ENCODE data around the gene SLC9A3. TPM values are rescaled to one million over a fixed set of nuclear protein-coding genes. Genes with fewer than 3 reads are reported as not detected.

Gene SLC9A3
- total and polyA plus RNA-seq, 4 donors, result 2.3 to 7.2 (median 4.3) TPM

- peaks cover 66% of the 10 kb centered on the region for H3K4me1 ChIP-seq (ENCODE audit: control insufficient read depth, insufficient read depth, low read length)
- H3K9me3 ChIP-seq (ENCODE audit: control insufficient read depth, insufficient read depth, low read length), result no peaks in the 10 kb centered on the region
- no peak for DNase-seq (ENCODE audit: low read depth in 4 of 6, low spot score in 6 of 6)
- H3K36me3 ChIP-seq (ENCODE audit: control insufficient read depth, insufficient read depth, low read length), result no peaks in the 10 kb centered on the region
- peak overlapping the region; percentile 93 for H3K27ac ChIP-seq (ENCODE audit: low read depth, low read length)
- no peak overlapping the region for H3K4me3 ChIP-seq (ENCODE audit: low read depth, low read length)
- WGBS (ENCODE audit: insufficient coverage), result 83% methylated on average over 36 of the region's 36 CpGs
- H3K27me3 ChIP-seq (ENCODE audit: control insufficient read depth, insufficient read depth, low read length), result peaks cover 35% of the 10 kb centered on the region
Measured at GRCh38 chr5:533955-534742, 9.9 kb upstream of the SLC9A3 start.

GRCh38 chr5:533243-533954 is 9.2 kb upstream of the SLC9A3 start:
- Histone ChIP-seq H3K27me3 (ENCODE audit: control insufficient read depth, insufficient read depth, low read length) (peaks cover 39% of the 10 kb centered on the region), H3K4me1 (ENCODE audit: control insufficient read depth, insufficient read depth, low read length) (peaks cover 65% of the 10 kb centered on the region), H3K36me3 (ENCODE audit: control insufficient read depth, insufficient read depth, low read length) (no peaks in the 10 kb centered on the region), H3K27ac (ENCODE audit: low read depth, low read length) (peak overlapping the region; percentile 93), H3K9me3 (ENCODE audit: control insufficient read depth, insufficient read depth, low read length) (no peaks in the 10 kb centered on the region), H3K4me3 (ENCODE audit: low read depth, low read length) (no peak overlapping the region)
- 67% methylated on average over 18 of the region's 24 CpGs for WGBS (ENCODE audit: insufficient coverage)
- no peak for DNase-seq (ENCODE audit: low read depth in 4 of 6, low spot score in 6 of 6)

GRCh38 chr5:532521-533242 is 8.4 kb upstream of the SLC9A3 start:
- DNase-seq (ENCODE audit: low read depth in 4 of 6, low spot score in 6 of 6), result peak in 1 of 6 donors; percentile 49
- H3K4me1 ChIP-seq (ENCODE audit: control insufficient read depth, insufficient read depth, low read length), result peaks cover 65% of the 10 kb centered on the region
- H3K27me3 ChIP-seq (ENCODE audit: control insufficient read depth, insufficient read depth, low read length), result peaks cover 43% of the 10 kb centered on the region
- peak overlapping the region; percentile 93 for H3K27ac ChIP-seq (ENCODE audit: low read depth, low read length)
- WGBS (ENCODE audit: insufficient coverage), result 42% methylated on average over 25 of the region's 25 CpGs
- H3K9me3 ChIP-seq (ENCODE audit: control insufficient read depth, insufficient read depth, low read length), result no peaks in the 10 kb centered on the region
- H3K4me3 ChIP-seq (ENCODE audit: low read depth, low read length), result no peak overlapping the region
- no peaks in the 10 kb centered on the region for H3K36me3 ChIP-seq (ENCODE audit: control insufficient read depth, insufficient read depth, low read length)

- peaks cover 52% of the 10 kb centered on the region for H3K27me3 ChIP-seq (ENCODE audit: control insufficient read depth, insufficient read depth, low read length)
Measured at GRCh38 chr5:531749-532315, 7.6 kb upstream of the SLC9A3 start.

GRCh38 chr5:531101-531748 is 7.0 kb upstream of the SLC9A3 start:
- Histone ChIP-seq H3K27ac (ENCODE audit: low read depth, low read length) (peak overlapping the region; percentile 84), H3K36me3 (ENCODE audit: control insufficient read depth, insufficient read depth, low read length) (no peaks in the 10 kb centered on the region), H3K4me3 (ENCODE audit: low read depth, low read length) (no peak overlapping the region), H3K4me1 (ENCODE audit: control insufficient read depth, insufficient read depth, low read length) (peaks cover 65% of the 10 kb centered on the region), H3K9me3 (ENCODE audit: control insufficient read depth, insufficient read depth, low read length) (no peaks in the 10 kb centered on the region), H3K27me3 (ENCODE audit: control insufficient read depth, insufficient read depth, low read length) (peaks cover 58% of the 10 kb centered on the region)
- WGBS (ENCODE audit: insufficient coverage), result 59% methylated on average over 25 of the region's 25 CpGs
- DNase-seq (ENCODE audit: low read depth in 4 of 6, low spot score in 6 of 6), result no peak

More at GRCh38 chr5:531749-532315, 7.6 kb upstream of the SLC9A3 start:
- H3K27ac ChIP-seq (ENCODE audit: low read depth, low read length), result peak overlapping the region; percentile 84
- no peak for DNase-seq (ENCODE audit: low read depth in 4 of 6, low spot score in 6 of 6)
- H3K4me1 ChIP-seq (ENCODE audit: control insufficient read depth, insufficient read depth, low read length), result peaks cover 65% of the 10 kb centered on the region
- H3K36me3 ChIP-seq (ENCODE audit: control insufficient read depth, insufficient read depth, low read length), result no peaks in the 10 kb centered on the region
- H3K4me3 ChIP-seq (ENCODE audit: low read depth, low read length), result no peak overlapping the region
- WGBS (ENCODE audit: insufficient coverage), result 99% methylated on average over 13 of the region's 13 CpGs
- no peaks in the 10 kb centered on the region for H3K9me3 ChIP-seq (ENCODE audit: control insufficient read depth, insufficient read depth, low read length)

- Histone ChIP-seq H3K4me3 (ENCODE audit: low read depth, low read length) (no peak overlapping the region), H3K9me3 (ENCODE audit: control insufficient read depth, insufficient read depth, low read length) (no peaks in the 10 kb centered on the region), H3K27ac (ENCODE audit: low read depth, low read length) (no peak overlapping the region), H3K36me3 (ENCODE audit: control insufficient read depth, insufficient read depth, low read length) (no peaks in the 10 kb centered on the region), H3K27me3 (ENCODE audit: control insufficient read depth, insufficient read depth, low read length) (peaks cover 67% of the 10 kb centered on the region), H3K4me1 (ENCODE audit: control insufficient read depth, insufficient read depth, low read length) (peaks cover 55% of the 10 kb centered on the region)
- DNase-seq (ENCODE audit: low read depth in 4 of 6, low spot score in 6 of 6), result no peak
- 74% methylated on average over 19 of the region's 24 CpGs for WGBS (ENCODE audit: insufficient coverage)
Measured at GRCh38 chr5:530001-530955, 6.0 kb upstream of the SLC9A3 start.

GRCh38 chr5:528629-529511 is 4.6 kb upstream of the SLC9A3 start:
- Histone ChIP-seq H3K4me1 (ENCODE audit: control insufficient read depth, insufficient read depth, low read length) (peaks cover 48% of the 10 kb centered on the region), H3K4me3 (ENCODE audit: low read depth, low read length) (no peak overlapping the region)
- 17% methylated on average over 51 of the region's 55 CpGs for WGBS (ENCODE audit: insufficient coverage)

More at GRCh38 chr5:528629-529511, 4.6 kb upstream of the SLC9A3 start:
- no peak for DNase-seq (ENCODE audit: low read depth in 4 of 6, low spot score in 6 of 6)
- Histone ChIP-seq H3K36me3 (ENCODE audit: control insufficient read depth, insufficient read depth, low read length) (no peaks in the 10 kb centered on the region), H3K9me3 (ENCODE audit: control insufficient read depth, insufficient read depth, low read length) (no peaks in the 10 kb centered on the region), H3K27me3 (ENCODE audit: control insufficient read depth, insufficient read depth, low read length) (peaks cover 77% of the 10 kb centered on the region), H3K27ac (ENCODE audit: low read depth, low read length) (no peak overlapping the region)

All from spinal cord (tissue), 10 donors.